GM18868 (cell line): ENCODE results near the gene PDS5A.
"Not testable (repeated sequence)": the region's sequence is repeated elsewhere in the genome, so short reads cannot be mapped to it uniquely, and the experiment has no call there.

Experiments used
- ATAC-seq: cut with Tn5 transposase; IDR thresholded peaks from one replicate; pipeline ENCODE4 v1.9.1; 2021; ENCODE audit warnings: mild to moderate bottlenecking, moderate library complexity; ENCODE audit not compliant: unreplicated experiment

PDS5A gene, protein sequence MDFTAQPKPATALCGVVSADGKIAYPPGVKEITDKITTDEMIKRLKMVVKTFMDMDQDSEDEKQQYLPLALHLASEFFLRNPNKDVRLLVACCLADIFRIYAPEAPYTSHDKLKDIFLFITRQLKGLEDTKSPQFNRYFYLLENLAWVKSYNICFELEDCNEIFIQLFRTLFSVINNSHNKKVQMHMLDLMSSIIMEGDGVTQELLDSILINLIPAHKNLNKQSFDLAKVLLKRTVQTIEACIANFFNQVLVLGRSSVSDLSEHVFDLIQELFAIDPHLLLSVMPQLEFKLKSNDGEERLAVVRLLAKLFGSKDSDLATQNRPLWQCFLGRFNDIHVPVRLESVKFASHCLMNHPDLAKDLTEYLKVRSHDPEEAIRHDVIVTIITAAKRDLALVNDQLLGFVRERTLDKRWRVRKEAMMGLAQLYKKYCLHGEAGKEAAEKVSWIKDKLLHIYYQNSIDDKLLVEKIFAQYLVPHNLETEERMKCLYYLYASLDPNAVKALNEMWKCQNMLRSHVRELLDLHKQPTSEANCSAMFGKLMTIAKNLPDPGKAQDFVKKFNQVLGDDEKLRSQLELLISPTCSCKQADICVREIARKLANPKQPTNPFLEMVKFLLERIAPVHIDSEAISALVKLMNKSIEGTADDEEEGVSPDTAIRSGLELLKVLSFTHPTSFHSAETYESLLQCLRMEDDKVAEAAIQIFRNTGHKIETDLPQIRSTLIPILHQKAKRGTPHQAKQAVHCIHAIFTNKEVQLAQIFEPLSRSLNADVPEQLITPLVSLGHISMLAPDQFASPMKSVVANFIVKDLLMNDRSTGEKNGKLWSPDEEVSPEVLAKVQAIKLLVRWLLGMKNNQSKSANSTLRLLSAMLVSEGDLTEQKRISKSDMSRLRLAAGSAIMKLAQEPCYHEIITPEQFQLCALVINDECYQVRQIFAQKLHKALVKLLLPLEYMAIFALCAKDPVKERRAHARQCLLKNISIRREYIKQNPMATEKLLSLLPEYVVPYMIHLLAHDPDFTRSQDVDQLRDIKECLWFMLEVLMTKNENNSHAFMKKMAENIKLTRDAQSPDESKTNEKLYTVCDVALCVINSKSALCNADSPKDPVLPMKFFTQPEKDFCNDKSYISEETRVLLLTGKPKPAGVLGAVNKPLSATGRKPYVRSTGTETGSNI (N-terminal part only)

GRCh38 chr4:39977489-39978377 is at the start of gene PDS5A:
PDS5A (minus strand) TSS chr4:39977911; CDS start chr4:39976577, 1,334 bp downstream.
- ATAC-seq, result peak; percentile 77

- not testable (repeated sequence) for ATAC-seq
These were observed 46.3 kb upstream of the PDS5A start for GRCh38 chr4:40024049-40024448.

- not testable (repeated sequence) for ATAC-seq
These were observed 43.4 kb upstream of the PDS5A start for GRCh38 chr4:40021116-40021515.

DNA sequence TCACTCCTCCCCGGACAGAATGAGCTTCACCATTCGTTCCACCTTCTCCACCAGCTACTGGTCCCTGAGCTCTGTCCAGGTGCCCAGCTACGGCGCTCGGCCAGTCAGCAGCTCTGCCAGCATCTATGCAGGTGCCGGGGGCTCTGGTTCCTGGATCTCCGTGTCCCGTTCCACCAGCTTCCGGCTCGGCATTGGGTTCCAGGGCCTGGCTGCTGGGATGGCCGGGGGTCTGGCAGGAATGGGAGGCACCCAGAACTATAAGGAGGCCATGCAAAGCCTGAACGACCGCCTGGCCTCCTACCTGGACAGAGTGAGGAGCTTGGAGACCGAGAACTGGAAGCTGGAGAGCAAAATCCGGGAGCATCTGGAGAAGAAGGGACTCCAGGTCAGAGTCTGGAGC is 42.5 kb upstream of the PDS5A start:
- ATAC-seq, result no peak

GRCh38 chr4:40016007-40016406 is 38.3 kb upstream of the PDS5A start:
- no peak for ATAC-seq

DNA sequence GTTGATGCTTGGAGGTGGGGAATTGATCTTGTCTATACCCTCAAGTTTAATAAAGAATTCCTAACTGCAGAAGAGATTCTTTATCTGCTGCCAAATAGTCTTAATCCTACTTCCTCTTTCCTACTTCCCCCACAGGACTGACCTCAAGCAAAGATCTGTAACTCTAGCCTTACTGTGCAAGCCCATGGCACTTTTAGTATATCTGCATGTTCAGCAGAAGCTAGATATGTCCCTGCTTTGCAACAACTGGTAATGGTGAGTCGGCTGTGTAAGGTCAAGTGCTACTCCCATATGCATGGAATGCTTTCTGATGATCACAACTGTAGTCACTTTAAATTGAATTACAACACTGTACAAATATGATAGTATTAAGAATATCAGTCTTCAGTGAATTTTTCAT is 26.3 kb upstream of the PDS5A start:
- peak; percentile 60 for ATAC-seq

DNA sequence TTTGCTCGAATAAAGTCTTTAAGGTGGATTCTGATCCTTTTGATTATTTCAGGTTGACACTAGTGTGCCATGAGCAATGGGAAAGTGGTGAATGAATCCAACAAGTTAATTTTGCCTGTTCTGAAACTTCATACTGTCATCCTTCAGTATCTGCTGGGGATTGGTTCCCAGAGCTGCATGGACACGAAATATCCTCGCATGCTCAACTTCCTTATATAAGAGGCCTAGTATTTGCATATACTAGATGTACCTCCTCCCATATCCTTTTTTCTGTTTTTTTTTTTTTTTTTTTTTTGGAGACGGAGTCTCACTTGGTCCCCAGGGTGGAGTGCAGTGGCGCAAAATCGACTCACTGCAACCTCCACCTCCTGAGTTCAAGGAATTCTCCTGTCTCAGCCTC is 23.0 kb upstream of the PDS5A start:
- ATAC-seq, result no peak

DNA sequence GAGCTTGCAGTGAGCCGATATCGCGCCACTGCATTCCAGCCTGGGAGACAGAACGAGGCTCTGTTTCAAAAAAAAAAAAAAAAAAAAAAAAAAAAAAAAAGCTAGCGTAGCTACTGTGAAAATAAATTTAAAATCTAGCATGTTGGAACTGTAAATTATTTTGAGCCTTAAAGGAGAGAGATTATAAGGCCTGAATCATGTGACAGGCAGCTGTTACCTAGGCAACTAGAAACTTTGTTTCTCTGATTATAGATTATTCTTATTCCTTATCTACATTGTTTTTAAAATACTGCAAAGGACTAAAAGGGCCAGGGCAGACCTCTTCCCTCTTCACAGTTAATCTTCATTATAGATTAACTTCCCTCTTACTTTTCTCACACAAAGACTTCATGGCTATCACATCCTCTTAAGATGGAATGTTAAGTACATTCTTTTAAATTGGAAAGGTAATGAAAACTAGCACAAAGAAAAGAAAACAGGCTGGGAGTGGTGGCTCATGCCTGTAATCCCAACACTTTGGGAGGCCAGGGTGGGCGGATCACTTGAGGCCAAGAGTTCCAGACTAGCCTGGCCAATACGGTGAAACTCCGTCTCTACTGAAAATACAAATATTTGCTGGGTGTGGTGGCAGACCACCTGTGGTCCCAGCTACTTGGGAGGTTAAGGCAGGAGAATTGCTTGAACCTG is 21.1 kb upstream of the PDS5A start:
- no peak for ATAC-seq

DNA sequence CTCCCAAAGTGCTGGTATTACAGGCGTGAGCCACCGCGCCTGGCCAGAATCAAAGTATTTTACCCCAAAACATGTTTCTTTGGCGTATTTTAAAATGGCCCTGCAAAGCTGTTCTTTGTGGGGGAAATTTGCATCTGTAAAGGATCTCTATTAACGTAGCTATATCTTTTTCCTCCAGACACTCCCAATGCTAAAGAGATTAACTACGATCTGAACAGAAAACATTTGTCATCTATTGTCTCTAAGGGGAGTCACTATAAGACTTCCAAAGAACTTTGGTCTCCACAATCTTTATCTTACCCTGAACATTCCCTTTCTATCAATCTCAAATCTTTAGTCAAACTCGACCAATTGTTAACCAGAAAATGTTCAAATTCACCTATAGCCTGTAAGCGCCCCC is 19.1 kb upstream of the PDS5A start:
- no peak for ATAC-seq

DNA sequence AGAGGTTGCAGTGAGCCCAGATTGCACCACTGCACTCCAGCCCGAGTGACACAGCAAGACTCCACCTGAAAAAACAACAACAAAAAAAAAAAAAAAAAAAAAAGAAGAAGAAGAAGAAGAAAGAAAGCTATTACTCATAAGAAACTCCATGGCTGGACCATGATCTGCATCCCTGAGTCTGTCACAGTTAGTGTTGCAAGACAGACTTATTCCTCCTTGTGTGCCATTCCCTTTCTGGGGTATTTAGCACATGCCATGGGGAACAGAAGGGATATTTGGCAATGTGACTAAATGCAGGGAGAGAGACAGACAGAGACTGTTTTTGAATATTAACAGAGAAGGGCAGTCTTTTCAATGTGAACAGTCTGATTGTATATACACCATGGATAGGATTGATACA is 16.7 kb upstream of the PDS5A start:
- ATAC-seq, result no peak

- not testable (repeated sequence) for ATAC-seq
These were observed 11.7 kb upstream of the PDS5A start for GRCh38 chr4:39989381-39989780.

DNA sequence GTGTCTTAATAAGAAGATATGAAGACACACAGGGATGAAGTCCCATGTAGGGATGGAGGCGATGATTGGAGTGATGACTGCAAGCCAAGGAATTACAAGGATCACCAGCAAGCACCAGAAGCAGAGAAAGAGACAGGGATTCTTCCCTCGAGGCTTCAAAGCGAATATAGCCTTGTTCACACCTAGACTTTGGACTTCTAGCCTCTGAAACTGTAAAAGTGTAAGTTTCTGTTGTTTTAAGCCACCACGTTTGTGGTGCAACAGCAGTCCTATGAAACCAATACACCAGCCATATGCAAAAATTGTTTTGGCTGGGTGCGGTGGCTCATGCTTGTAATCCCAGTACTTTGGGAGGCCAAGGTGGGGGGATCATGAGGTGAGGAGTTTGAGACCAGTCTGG is 9.8 kb upstream of the PDS5A start:
- ATAC-seq, result no peak

GRCh38 chr4:39978904-39979303 is 1.2 kb upstream of the PDS5A start:
- no peak for ATAC-seq

GRCh38 chr4:39978378-39978775 is 666 bp upstream of the PDS5A start:
- no peak for ATAC-seq

- ATAC-seq, result peak; percentile 24
These were observed 694 bp downstream of the PDS5A start for GRCh38 chr4:39976945-39977488.

DNA sequence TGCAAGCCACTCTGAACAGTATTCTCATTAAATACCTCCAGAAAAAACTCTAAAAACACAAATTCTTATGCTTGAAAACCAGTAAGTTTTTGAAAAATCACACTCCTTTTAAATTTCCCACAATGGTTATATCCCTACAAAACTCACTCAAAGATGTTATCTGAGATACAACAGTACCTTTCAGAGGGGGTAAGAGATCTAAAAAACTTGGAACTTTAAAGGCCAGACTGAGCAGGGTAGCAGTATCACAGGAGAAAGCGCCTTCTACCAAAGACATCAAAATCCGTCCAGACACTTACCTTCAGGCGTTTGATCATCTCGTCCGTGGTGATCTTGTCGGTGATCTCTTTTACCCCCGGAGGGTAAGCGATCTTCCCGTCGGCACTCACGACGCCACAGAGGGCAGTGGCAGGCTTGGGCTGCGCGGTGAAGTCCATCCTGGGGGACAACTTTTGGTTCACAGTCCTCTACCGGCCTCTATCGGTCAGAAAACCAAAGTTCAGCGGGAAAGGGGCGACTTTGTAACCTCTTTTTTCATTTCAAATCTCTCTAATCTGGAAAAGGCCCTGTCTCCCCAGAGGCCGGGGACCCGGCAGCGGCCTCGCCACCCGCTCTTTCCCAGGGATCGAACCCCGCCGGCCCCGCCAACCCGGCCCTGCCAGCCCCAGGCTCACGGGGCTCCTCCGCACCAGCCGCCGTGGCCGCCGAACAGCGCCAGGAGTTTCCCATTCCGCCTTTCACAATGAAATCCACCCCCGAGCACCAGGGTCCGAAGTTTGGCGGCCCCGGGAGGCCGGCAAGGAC is 1.4 kb downstream of the PDS5A start:
- ATAC-seq, result peak; percentile 33

GRCh38 chr4:39975488-39976089 is 2.1 kb downstream of the PDS5A start:
- no peak for ATAC-seq

GRCh38 chr4:39973052-39973451 is 4.7 kb downstream of the PDS5A start:
- not testable (repeated sequence) for ATAC-seq
